Vagina (tissue), 2 donors: ENCODE measurements around the gene MAP3K14. TPM values are rescaled to one million over a fixed set of nuclear protein-coding genes. Genes with fewer than 3 reads are reported as not detected.
A peak's percentile ranks its signal among the peaks of the same experiment; 100 is the strongest.

ENCODE experiments used
- DNase-seq, 2 donors: peaks; one replicate each; pipeline ENCODE4 v3.0.0-alpha.2; 2017; ENCODE audit errors: extremely low spot score in 2 of 2
- H3K27ac ChIP-seq: fragments of 200-600 bp; sonication (generic); one replicate; pipeline ENCODE4 v1.5.1; 2019
- H3K27me3 ChIP-seq: fragments of 200-600 bp; sonication (generic); one replicate; pipeline ENCODE4 v1.5.1; 2019
- H3K36me3 ChIP-seq, 2 donors: fragments of 200-600 bp; sonication (generic); one replicate each; pipeline ENCODE4 v1.5.1; 2017 to 2019
- H3K4me1 ChIP-seq: fragments of 200-600 bp; sonication (generic); one replicate; pipeline ENCODE4 v1.5.1; 2019
- H3K4me3 ChIP-seq, 2 donors: fragments of 200-600 bp; sonication (generic); 1 replicate in 1 of 2; 2 replicates in 1 of 2; pipeline ENCODE4 v1.5.1; 2016 to 2019
- H3K9me3 ChIP-seq: fragments of 200-600 bp; sonication (generic); one replicate; pipeline ENCODE4 v1.5.1; 2019
- POLR2A ChIP-seq, 2 donors: fragments of 450-650 bp; IDR thresholded peaks; one replicate each; pipeline ENCODE4 v1.6.1; 2017; ENCODE audit warnings: antibody characterized with exemption in 2 of 2, mild to moderate bottlenecking in 2 of 2, moderate library complexity in 2 of 2
- POLR2AphosphoS5 ChIP-seq, 2 donors: sonication (generic); formaldehyde crosslinking; IDR thresholded peaks; one replicate each; pipeline ENCODE4 v1.9.0; 2017; ENCODE audit warnings: antibody characterized with exemption in 2 of 2, mild to moderate bottlenecking in 2 of 2, low read depth in 1 of 2; ENCODE audit not compliant: insufficient read depth in 1 of 2
- intact Hi-C: fragments of 100-400 bp; cut with DNase I; formaldehyde crosslinking; loops from one replicate; pipeline ENCODE4 v1.15.1; 2023
- total RNA-seq: library from RNA; depleted of rRNA; stranded (reverse); fragments of >200 nt; gene quantifications from one replicate; pipeline ENCODE4 v1.2.3, GENCODE V29; 2016
- TF ChIP-seq, protein P1 (sequence below), 3 experiments: fragments of 450-650 bp in 2 of 3; fragments of 200-600 bp in 1 of 3; sonication (generic) in 1 of 3; IDR thresholded peaks; one replicate each; pipeline ENCODE4 v1.5.1; 2017 to 2019; ENCODE audit warnings: antibody characterized with exemption in 3 of 3, mild to moderate bottlenecking in 2 of 3, moderate library complexity in 2 of 3

The MAP3K14 gene
- total RNA-seq, 1 donor from 2014 or later: 9.8 TPM

DNA sequence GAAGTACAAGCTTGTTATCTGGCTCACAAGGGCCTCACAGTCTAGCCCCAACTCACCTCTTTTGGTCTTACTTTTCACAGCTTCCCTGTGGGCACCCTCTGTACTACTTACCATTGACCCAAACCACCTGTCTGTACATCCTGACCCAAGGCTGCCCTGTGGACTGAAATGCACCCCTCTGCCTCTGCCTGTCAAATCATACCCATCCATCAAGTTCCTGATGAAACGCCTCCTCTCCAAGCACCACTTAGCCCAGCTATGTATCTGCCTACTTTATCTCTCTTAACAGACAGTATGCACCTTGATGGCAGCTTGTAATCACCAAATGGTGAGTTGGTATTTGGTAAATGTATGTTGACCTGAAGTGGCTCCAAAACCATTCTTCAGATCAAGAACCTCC lies 7.5 kb upstream of the MAP3K14 start:
- DNase-seq: no peak
- no peak overlapping the region for H3K4me3 ChIP-seq
- H3K27me3 ChIP-seq: no peaks in the 10 kb centered on the region
- no peaks in the 10 kb centered on the region for H3K36me3 ChIP-seq
- TF ChIP-seq POLR2A (IDR thresholded peaks at IDR 0.05): no peak
- no peaks in the 10 kb centered on the region for H3K9me3 ChIP-seq
- intact Hi-C loops: loop anchor here (10.0 kb wide), 1 partner anchor 50 kb away; no protein-coding TSS in a partner anchor
- H3K27ac ChIP-seq: no peak overlapping the region
- H3K4me1 ChIP-seq: peaks cover 27% of the 10 kb centered on the region

- Histone ChIP-seq H3K4me3 (no peak overlapping the region), H3K4me1 (peaks cover 47% of the 10 kb centered on the region), H3K27me3 (no peaks in the 10 kb centered on the region), H3K9me3 (no peaks in the 10 kb centered on the region), H3K27ac (peak overlapping the region; percentile 95), H3K36me3 (no peaks in the 10 kb centered on the region)
- intact Hi-C loops: loop anchor here (10.0 kb wide), 1 partner anchor 53 kb away; no protein-coding TSS in a partner anchor
- no peak for DNase-seq
- TF ChIP-seq POLR2AphosphoS5 (IDR thresholded peaks at IDR 0.05; ENCODE audit: insufficient read depth in 1 of 2, low read depth in 1 of 2) (no peak), POLR2A (IDR thresholded peaks at IDR 0.05) (no peak)
- TF ChIP-seq, protein P1, sequence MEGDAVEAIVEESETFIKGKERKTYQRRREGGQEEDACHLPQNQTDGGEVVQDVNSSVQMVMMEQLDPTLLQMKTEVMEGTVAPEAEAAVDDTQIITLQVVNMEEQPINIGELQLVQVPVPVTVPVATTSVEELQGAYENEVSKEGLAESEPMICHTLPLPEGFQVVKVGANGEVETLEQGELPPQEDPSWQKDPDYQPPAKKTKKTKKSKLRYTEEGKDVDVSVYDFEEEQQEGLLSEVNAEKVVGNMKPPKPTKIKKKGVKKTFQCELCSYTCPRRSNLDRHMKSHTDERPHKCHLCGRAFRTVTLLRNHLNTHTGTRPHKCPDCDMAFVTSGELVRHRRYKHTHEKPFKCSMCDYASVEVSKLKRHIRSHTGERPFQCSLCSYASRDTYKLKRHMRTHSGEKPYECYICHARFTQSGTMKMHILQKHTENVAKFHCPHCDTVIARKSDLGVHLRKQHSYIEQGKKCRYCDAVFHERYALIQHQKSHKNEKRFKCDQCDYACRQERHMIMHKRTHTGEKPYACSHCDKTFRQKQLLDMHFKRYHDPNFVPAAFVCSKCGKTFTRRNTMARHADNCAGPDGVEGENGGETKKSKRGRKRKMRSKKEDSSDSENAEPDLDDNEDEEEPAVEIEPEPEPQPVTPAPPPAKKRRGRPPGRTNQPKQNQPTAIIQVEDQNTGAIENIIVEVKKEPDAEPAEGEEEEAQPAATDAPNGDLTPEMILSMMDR (IDR thresholded peaks at IDR 0.05): no peak
Measured at GRCh38 chr17:45322168-45322567, 5.3 kb upstream of the MAP3K14 start.

- intact Hi-C loops: loop anchor here (10.0 kb wide), 1 partner anchor 54 kb away; no protein-coding TSS in a partner anchor
- TF ChIP-seq, protein P1 (IDR thresholded peaks at IDR 0.05): no peak
- TF ChIP-seq POLR2AphosphoS5 (IDR thresholded peaks at IDR 0.05; ENCODE audit: insufficient read depth in 1 of 2, low read depth in 1 of 2) (peak in 1 of 2 donors; percentile 93), POLR2A (IDR thresholded peaks at IDR 0.05) (no peak)
- H3K27ac ChIP-seq: peak overlapping the region; percentile 95
- DNase-seq: no peak
- H3K4me1 ChIP-seq: peaks cover 47% of the 10 kb centered on the region
- no peaks in the 10 kb centered on the region for H3K36me3 ChIP-seq
- no peak overlapping the region for H3K4me3 ChIP-seq
- no peaks in the 10 kb centered on the region for H3K27me3 ChIP-seq
- no peaks in the 10 kb centered on the region for H3K9me3 ChIP-seq
Measured at GRCh38 chr17:45320931-45321461, 4.2 kb upstream of the MAP3K14 start.

GRCh38 chr17:45320349-45320930 lies 3.6 kb upstream of the MAP3K14 start:
- Histone ChIP-seq H3K4me3 (no peak overlapping the region), H3K36me3 (no peaks in the 10 kb centered on the region), H3K27me3 (no peaks in the 10 kb centered on the region), H3K27ac (peak overlapping the region; percentile 95), H3K4me1 (peaks cover 50% of the 10 kb centered on the region), H3K9me3 (no peaks in the 10 kb centered on the region)
- DNase-seq: no peak
- intact Hi-C loops: loop anchor here (10.0 kb wide), 1 partner anchor 54 kb away; no protein-coding TSS in a partner anchor
- TF ChIP-seq POLR2AphosphoS5 (IDR thresholded peaks at IDR 0.05; ENCODE audit: insufficient read depth in 1 of 2, low read depth in 1 of 2): no peak
- TF ChIP-seq, protein P1 (IDR thresholded peaks at IDR 0.05): no peak
- TF ChIP-seq POLR2A (IDR thresholded peaks at IDR 0.05): no peak

DNA sequence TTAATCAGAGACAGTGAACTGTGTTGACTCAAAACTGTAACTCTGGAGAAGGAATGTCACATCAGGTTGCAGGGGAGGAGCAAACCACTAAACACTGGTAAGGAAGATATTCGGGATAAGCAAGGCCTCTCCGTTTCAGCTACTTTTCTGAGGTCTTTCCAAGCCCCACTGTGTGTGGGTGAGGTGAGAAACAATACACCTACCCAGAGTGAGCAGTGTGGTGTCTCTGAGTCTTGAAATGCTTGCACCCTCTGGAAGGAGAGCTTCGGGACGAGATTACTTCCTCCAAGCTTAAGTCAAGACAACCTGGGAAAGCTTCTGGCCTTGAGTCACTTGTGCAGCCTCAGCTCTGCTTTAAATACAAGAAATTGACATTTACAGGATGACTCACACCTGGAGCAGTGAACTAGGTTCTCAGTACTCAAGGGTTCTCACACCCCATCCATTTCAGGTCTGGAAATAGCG lies 2.5 kb upstream of the MAP3K14 start:
- peak overlapping the region; percentile 95 for H3K27ac ChIP-seq
- H3K9me3 ChIP-seq: no peaks in the 10 kb centered on the region
- no peak overlapping the region for H3K4me3 ChIP-seq
- H3K4me1 ChIP-seq: peaks cover 61% of the 10 kb centered on the region
- no peak for TF ChIP-seq POLR2A (IDR thresholded peaks at IDR 0.05)
- TF ChIP-seq POLR2AphosphoS5 (IDR thresholded peaks at IDR 0.05; ENCODE audit: insufficient read depth in 1 of 2, low read depth in 1 of 2): peak in 1 of 2 donors; percentile 63
- TF ChIP-seq, protein P1 (IDR thresholded peaks at IDR 0.05): no peak
- intact Hi-C loops: loop anchor here (5.0 to 10.0 kb wide), 2 partner anchors 42 to 174 kb away; partner anchors contain the start of gene HEXIM1
- H3K27me3 ChIP-seq: no peaks in the 10 kb centered on the region
- peak in 1 of 2 donors; percentile 89 for DNase-seq
- H3K36me3 ChIP-seq: no peaks in the 10 kb centered on the region
